GM12891 (cell line): ENCODE data around the gene EML5.

Experiments used
- POLR2A ChIP-seq: IDR thresholded peaks from 2 replicates; pipeline ENCODE4 v1.6.1; 2011; ENCODE audit warnings: low read depth, low read length, control low read depth
- POLR2AphosphoS5 ChIP-seq: IDR thresholded peaks from 2 replicates; pipeline ENCODE4 v1.6.1; 2011; ENCODE audit warnings: low read depth, low read length, control low read depth

- TF ChIP-seq POLR2A (no peak), POLR2AphosphoS5 (no peak)
Measured at GRCh38 chr14:88597601-88598000, 195.2 kb downstream of the EML5 start.
